HEK293 (cell line): ENCODE data around the gene POU4F3.
A peak's percentile ranks its signal among the peaks of the same experiment; 100 is the strongest.

Experiments
- BCL11B ChIP-seq: fragments of 450-650 bp; formaldehyde crosslinking; IDR thresholded peaks from 2 replicates; pipeline ENCODE4 v1.5.1; 2016; ENCODE audit warnings: low read depth, missing biosample characterization, missing genetic modification characterization
- INSM2 ChIP-seq: fragments of 450-650 bp; formaldehyde crosslinking; IDR thresholded peaks from 2 replicates; pipeline ENCODE4 v1.5.1; 2016; ENCODE audit warnings: missing biosample characterization, missing genetic modification characterization
- KLF17 ChIP-seq: fragments of 450-650 bp; formaldehyde crosslinking; IDR thresholded peaks from 2 replicates; pipeline ENCODE4 v1.5.1; 2016; ENCODE audit warnings: missing biosample characterization, missing genetic modification characterization
- PBX3 ChIP-seq: sonication (generic); formaldehyde crosslinking; IDR thresholded peaks from 2 replicates; pipeline ENCODE4 v1.8.1; 2022; ENCODE audit warnings: mild to moderate bottlenecking, moderate library complexity, missing genetic modification reagents
- RBAK ChIP-seq: fragments of 450-650 bp; formaldehyde crosslinking; IDR thresholded peaks from 2 replicates; pipeline ENCODE4 v1.5.1; 2016; ENCODE audit warnings: missing biosample characterization, missing genetic modification characterization
- SETDB1 ChIP-seq: IDR thresholded peaks from one replicate; pipeline ENCODE4 v1.6.1; 2017; ENCODE audit warnings: mild to moderate bottlenecking, low read length, moderate library complexity, mixed read lengths; ENCODE audit not compliant: insufficient read length
- ZBTB17 ChIP-seq: fragments of 450-650 bp; formaldehyde crosslinking; IDR thresholded peaks from 2 replicates; pipeline ENCODE4 v1.5.1; 2016; ENCODE audit warnings: missing biosample characterization, missing genetic modification characterization
- ZNF175 ChIP-seq: fragments of 450-650 bp; formaldehyde crosslinking; IDR thresholded peaks from 2 replicates; pipeline ENCODE4 v1.5.1; 2016; ENCODE audit warnings: missing biosample characterization, missing genetic modification characterization
- ZNF274 ChIP-seq, 2 experiments: fragments of 200-500 bp in 1 of 2; fragments of 450-650 bp in 1 of 2; sonication (Bioruptor generic) in 1 of 2; formaldehyde crosslinking in 1 of 2; IDR thresholded peaks; 2 replicates each; pipeline versions ENCODE4 v1.5.1 to v1.6.1; 2014 to 2016; ENCODE audit warnings: borderline replicate concordance in 1 of 2, inconsistent platforms in 1 of 2, low read length in 1 of 2, missing biosample characterization in 1 of 2, missing genetic modification characterization in 1 of 2
- ZNF391 ChIP-seq: fragments of 450-650 bp; formaldehyde crosslinking; IDR thresholded peaks from 2 replicates; pipeline ENCODE4 v1.5.1; 2016; ENCODE audit warnings: low read depth, missing biosample characterization, missing genetic modification characterization, borderline replicate concordance
- ZNF398 ChIP-seq: fragments of 450-650 bp; formaldehyde crosslinking; IDR thresholded peaks from 2 replicates; pipeline ENCODE4 v1.5.1; 2017; ENCODE audit warnings: missing biosample characterization, missing genetic modification characterization
- ZNF514 ChIP-seq: fragments of 450-650 bp; formaldehyde crosslinking; IDR thresholded peaks from 2 replicates; pipeline ENCODE4 v1.5.1; 2016; ENCODE audit warnings: missing biosample characterization, missing genetic modification characterization
- ZNF529 ChIP-seq: fragments of 450-650 bp; formaldehyde crosslinking; IDR thresholded peaks from 2 replicates; pipeline ENCODE4 v1.5.1; 2017; ENCODE audit warnings: missing genetic modification characterization, missing biosample characterization; ENCODE audit not compliant: insufficient replicate concordance
- ZNF558 ChIP-seq: fragments of 450-650 bp; formaldehyde crosslinking; IDR thresholded peaks from 2 replicates; pipeline ENCODE4 v1.5.1; 2016; ENCODE audit warnings: missing biosample characterization, missing genetic modification characterization
- ZNF585B ChIP-seq: fragments of 450-650 bp; formaldehyde crosslinking; IDR thresholded peaks from 2 replicates; pipeline ENCODE4 v1.5.1; 2016; ENCODE audit warnings: missing biosample characterization, missing genetic modification characterization
- ZNF639 ChIP-seq: fragments of 450-650 bp; formaldehyde crosslinking; IDR thresholded peaks from 2 replicates; pipeline ENCODE4 v1.5.1; 2016; ENCODE audit warnings: missing biosample characterization, missing genetic modification characterization
- ZNF664 ChIP-seq: fragments of 450-650 bp; formaldehyde crosslinking; IDR thresholded peaks from 2 replicates; pipeline ENCODE4 v1.5.1; 2016; ENCODE audit warnings: missing biosample characterization, missing genetic modification characterization
- ZNF677 ChIP-seq: fragments of 450-650 bp; IDR thresholded peaks from 2 replicates; pipeline ENCODE4 v1.5.0; 2018; ENCODE audit warnings: missing biosample characterization, mild to moderate bottlenecking, missing genetic modification characterization, moderate library complexity
- ZNF701 ChIP-seq: fragments of 450-650 bp; formaldehyde crosslinking; IDR thresholded peaks from 2 replicates; pipeline ENCODE4 v1.5.1; 2016; ENCODE audit warnings: missing biosample characterization, missing genetic modification characterization
- ZNF747 ChIP-seq: fragments of 450-650 bp; formaldehyde crosslinking; IDR thresholded peaks from 2 replicates; pipeline ENCODE4 v1.5.1; 2016; ENCODE audit warnings: missing biosample characterization, missing genetic modification characterization
- ZNF76 ChIP-seq: fragments of 450-650 bp; formaldehyde crosslinking; IDR thresholded peaks from 2 replicates; pipeline ENCODE4; 2016; ENCODE audit warnings: low read depth, missing biosample characterization, missing genetic modification characterization, borderline replicate concordance
- ZNF768 ChIP-seq: fragments of 450-650 bp; formaldehyde crosslinking; IDR thresholded peaks from 2 replicates; pipeline ENCODE4 v1.5.1; 2018; ENCODE audit warnings: missing biosample characterization, mild to moderate bottlenecking, missing genetic modification characterization
- ZNF830 ChIP-seq: fragments of 450-650 bp; IDR thresholded peaks from 2 replicates; pipeline ENCODE4 v1.5.0; 2018; ENCODE audit warnings: missing biosample characterization, missing genetic modification characterization, low read depth, mild to moderate bottlenecking, moderate library complexity
- TF ChIP-seq, protein P1 (sequence below): fragments of 450-650 bp; formaldehyde crosslinking; IDR thresholded peaks from 2 replicates; pipeline ENCODE4 v1.5.1; 2016; ENCODE audit warnings: missing biosample characterization, missing genetic modification characterization
- TF ChIP-seq, protein P2 (sequence below): fragments of 450-650 bp; IDR thresholded peaks from 2 replicates; pipeline ENCODE4 v1.5.1; 2018; ENCODE audit warnings: missing biosample characterization, missing genetic modification characterization
- TF ChIP-seq, protein P3 (sequence below): fragments of 450-650 bp; formaldehyde crosslinking; IDR thresholded peaks from 2 replicates; pipeline ENCODE4 v1.5.1; 2016; ENCODE audit warnings: missing biosample characterization, missing genetic modification characterization

The POU4F3 gene

GRCh38 chr5:146290318-146290717, 48.3 kb upstream of the POU4F3 start (continued):
- TF ChIP-seq, protein P1, sequence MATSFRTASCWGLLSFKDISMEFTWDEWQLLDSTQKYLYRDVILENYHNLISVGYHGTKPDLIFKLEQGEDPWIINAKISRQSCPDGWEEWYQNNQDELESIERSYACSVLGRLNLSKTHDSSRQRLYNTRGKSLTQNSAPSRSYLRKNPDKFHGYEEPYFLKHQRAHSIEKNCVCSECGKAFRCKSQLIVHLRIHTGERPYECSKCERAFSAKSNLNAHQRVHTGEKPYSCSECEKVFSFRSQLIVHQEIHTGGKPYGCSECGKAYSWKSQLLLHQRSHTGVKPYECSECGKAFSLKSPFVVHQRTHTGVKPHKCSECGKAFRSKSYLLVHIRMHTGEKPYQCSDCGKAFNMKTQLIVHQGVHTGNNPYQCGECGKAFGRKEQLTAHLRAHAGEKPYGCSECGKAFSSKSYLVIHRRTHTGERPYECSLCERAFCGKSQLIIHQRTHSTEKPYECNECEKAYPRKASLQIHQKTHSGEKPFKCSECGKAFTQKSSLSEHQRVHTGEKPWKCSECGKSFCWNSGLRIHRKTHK (tag by site-specific recombination): no peak
- peak; percentile 70 for TF ChIP-seq INSM2 (tag by site-specific recombination)
- TF ChIP-seq ZNF274 (IDR thresholded peaks at IDR 0.05; ENCODE audit: low read length): no peak
- no peak for TF ChIP-seq ZNF274 (tag by site-specific recombination; IDR thresholded peaks at IDR 0.05; ENCODE audit: borderline replicate concordance)
- no peak for TF ChIP-seq RBAK (tag by site-specific recombination)
- no peak for TF ChIP-seq KLF17 (tag by site-specific recombination)
- no peak for TF ChIP-seq ZNF398 (tag by site-specific recombination)
- TF ChIP-seq, protein P2, sequence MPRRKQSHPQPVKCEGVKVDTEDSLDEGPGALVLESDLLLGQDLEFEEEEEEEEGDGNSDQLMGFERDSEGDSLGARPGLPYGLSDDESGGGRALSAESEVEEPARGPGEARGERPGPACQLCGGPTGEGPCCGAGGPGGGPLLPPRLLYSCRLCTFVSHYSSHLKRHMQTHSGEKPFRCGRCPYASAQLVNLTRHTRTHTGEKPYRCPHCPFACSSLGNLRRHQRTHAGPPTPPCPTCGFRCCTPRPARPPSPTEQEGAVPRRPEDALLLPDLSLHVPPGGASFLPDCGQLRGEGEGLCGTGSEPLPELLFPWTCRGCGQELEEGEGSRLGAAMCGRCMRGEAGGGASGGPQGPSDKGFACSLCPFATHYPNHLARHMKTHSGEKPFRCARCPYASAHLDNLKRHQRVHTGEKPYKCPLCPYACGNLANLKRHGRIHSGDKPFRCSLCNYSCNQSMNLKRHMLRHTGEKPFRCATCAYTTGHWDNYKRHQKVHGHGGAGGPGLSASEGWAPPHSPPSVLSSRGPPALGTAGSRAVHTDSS (tag by site-specific recombination): no peak
- no peak for TF ChIP-seq ZNF558 (tag by site-specific recombination)
- TF ChIP-seq BCL11B (tag by site-specific recombination): no peak
- TF ChIP-seq ZNF701: no peak
- no peak for TF ChIP-seq ZNF514
- TF ChIP-seq ZNF830 (tag by site-specific recombination): no peak
- TF ChIP-seq ZNF639 (tag by site-specific recombination): peak; percentile 18; the same call in 1 of the 2 replicates
- TF ChIP-seq ZNF768 (tag by site-specific recombination): no peak
- TF ChIP-seq ZNF677 (tag by site-specific recombination): no peak
- TF ChIP-seq ZNF175: no peak
- TF ChIP-seq ZNF747 (tag by site-specific recombination): no peak
- no peak for TF ChIP-seq ZNF391 (tag by site-specific recombination)
- no peak for TF ChIP-seq PBX3 (CRISPR knock-in tag)
- no peak for TF ChIP-seq ZNF76 (tag by site-specific recombination)
- TF ChIP-seq ZNF529 (tag by site-specific recombination): no peak
- no peak for TF ChIP-seq ZNF585B (tag by site-specific recombination)
- TF ChIP-seq, protein P3, sequence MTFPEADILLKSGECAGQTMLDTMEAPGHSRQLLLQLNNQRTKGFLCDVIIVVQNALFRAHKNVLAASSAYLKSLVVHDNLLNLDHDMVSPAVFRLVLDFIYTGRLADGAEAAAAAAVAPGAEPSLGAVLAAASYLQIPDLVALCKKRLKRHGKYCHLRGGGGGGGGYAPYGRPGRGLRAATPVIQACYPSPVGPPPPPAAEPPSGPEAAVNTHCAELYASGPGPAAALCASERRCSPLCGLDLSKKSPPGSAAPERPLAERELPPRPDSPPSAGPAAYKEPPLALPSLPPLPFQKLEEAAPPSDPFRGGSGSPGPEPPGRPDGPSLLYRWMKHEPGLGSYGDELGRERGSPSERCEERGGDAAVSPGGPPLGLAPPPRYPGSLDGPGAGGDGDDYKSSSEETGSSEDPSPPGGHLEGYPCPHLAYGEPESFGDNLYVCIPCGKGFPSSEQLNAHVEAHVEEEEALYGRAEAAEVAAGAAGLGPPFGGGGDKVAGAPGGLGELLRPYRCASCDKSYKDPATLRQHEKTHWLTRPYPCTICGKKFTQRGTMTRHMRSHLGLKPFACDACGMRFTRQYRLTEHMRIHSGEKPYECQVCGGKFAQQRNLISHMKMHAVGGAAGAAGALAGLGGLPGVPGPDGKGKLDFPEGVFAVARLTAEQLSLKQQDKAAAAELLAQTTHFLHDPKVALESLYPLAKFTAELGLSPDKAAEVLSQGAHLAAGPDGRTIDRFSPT (tag by site-specific recombination): peak; percentile 38; the same call in 1 of the 2 replicates
- TF ChIP-seq ZBTB17: peak; percentile 70; the same call in 1 of the 2 replicates
- TF ChIP-seq SETDB1: no peak
- no peak for TF ChIP-seq ZNF664 (tag by site-specific recombination)
